Measurements from ENCODE around the gene ITGA8. TPM values are rescaled to one million over a fixed set of nuclear protein-coding genes. Genes with fewer than 3 reads are reported as not detected.
"Not testable (repeated sequence)": the region's sequence is repeated elsewhere in the genome, so short reads cannot be mapped to it uniquely, and the experiment has no call there.

The ITGA8 gene
- total RNA-seq, 1 donor from 2014 or later = under 0.01 TPM

DNA sequence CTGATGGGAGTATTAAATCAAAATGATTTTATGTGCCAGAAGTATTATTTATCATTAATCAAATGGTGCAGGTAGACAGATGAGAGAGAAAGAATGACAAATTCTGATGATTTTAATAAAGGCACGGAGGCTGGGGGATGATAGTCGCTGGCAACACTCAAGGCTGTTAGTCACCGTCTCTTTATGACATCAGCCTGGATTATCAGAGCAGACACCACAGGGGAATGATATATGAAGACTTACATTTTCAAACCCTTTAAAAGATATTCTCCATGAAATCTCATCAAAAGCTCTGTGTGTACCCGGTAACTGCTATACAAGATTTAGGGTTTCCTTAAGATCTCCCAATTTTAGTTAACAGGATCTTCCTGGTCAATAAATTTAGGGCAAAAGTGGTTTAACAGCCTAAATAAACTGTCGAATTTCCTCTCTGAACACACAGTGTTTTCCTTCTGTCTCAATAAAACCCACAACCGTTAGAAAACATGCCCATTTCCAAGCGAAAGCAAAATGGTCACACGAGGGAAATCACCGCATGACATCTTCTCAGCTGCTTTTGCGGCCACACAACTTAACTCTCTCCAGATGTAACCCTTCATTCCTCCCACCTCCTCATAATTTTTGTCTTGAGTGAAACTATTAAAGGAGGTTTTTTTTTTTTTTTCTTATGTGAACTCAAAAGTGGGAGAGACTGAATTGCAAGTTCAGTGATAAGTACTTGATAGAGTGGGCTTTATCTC, 215.5 kb downstream of the ITGA8 start:
- DNase-seq (ENCODE audit: low read depth, low spot score) = no peak

DNA sequence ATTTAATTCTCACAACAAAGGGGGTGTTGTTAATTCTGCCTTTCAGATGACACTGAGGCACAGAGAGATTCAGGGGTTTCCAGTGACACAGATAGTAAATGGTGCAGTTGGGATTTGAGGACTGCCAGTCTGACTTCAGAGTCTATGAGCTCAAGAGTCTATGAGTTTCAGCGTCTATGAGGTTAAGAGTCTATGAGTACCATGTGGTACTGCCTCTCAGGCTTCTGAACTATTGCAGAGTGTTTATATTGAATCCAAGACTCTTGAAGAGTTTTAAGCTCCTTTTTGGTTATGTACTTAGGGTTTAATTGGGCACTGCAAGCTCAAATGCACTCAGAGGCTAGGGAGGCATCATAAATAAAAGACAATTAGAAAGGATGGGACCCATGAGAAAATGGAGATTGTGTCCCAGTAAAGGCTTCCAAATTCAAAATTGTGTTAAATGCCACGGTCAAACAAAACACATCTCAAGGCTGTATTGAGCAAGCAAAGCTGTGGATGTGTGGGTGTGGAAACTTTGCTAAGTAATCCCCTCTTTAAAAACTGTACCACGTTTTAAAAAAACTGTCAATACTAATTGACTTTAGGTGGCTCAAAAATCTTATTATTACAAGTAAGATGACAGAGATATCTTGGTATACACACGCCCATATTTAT, 224.7 kb downstream of the ITGA8 start:
- DNase-seq (ENCODE audit: low read depth, low spot score) = no peak

DNA sequence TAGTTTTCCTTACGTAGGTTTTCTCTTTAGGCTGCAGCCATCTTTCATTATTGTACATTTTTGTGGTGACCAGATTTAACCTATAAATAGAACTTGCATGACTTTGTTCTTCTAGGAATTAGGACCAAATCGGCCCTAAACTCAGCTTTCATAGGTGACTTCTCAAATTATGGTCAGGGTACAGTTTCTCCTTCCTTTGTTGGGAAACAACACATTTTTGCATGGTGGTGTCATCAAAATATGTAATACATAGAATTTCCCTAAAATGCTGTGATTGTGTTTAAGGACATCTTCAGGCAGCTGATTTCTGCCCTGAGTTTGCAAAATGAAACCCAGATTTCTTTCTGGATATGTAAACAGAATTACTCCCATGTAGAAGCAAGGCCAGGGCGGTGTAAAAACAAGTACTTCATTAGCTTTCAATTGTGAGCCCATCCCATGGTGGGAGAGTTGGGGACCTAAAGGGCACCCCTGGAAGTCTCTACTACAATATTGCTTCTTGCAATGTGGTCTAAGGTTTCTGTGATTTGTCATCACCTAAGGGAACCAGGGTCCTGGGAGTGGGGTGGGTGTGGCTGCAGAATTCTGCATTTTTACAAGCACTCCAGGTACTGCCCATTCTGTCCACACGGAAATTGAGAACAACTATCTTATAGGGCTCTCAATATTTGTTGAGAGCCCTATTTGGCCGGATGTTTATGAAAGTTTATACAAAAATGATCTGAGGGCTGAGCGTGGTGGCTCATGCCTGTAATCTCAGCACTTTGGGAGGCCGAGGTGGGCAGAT, 227.7 kb downstream of the ITGA8 start:
- no peak for DNase-seq (ENCODE audit: low read depth, low spot score)

DNA sequence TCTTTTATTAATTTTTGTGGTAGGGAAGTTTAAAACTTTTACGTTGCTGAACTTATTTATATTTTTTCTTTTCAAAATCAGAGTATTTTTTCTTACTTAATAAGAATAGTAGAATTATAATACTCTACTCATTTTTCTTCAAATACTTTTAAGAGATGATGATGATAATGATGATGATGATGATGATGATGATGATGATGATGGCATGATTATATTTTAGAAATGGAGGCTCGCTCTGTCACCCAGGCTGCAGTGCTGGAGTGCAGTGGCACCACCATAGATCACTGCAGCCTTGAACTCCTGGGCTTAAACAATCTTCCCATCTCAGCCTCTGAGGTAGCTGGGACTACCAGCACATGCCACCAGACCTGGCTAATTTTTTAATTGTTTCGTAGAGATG, 230.3 kb downstream of the ITGA8 start:
- DNase-seq (ENCODE audit: low read depth, low spot score) = no peak

DNA sequence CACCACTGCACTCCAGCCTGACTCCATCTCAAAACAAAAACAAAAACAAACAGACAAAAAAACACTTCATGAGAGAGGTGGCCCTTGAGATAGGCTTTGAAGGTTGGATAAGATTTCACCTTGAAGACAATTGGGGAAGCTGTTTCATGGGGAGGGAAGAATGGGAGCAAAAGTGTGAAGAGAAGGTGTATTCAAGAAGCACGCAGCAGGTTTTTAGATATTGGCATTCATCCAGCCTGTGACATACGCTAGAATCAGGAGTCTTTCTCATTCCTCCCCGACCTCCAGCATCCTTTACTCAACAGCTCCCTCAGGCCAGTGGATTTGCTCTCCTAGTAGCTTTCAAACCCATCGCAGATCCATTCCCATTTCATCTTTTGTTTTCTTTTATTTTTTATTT, 232.3 kb downstream of the ITGA8 start:
- DNase-seq (ENCODE audit: low read depth, low spot score) = no peak

DNA sequence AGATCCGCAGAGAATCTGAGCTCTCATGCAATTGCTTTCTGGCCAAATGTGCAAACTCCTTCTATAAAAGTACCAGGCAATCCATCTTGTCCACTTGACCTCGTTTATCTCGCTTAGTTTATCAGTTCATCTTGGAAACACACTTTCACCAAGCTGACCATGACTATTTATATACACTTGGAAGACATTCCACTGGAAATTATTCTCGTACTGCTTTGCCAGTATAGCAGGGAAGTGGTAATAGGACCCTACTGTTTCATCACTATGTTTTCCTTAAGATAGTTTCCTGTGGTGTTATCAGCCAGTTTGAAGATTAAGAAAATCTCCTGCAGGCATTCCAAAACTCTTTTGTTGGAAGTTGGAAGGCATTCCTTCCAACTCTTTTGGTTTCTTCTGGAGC, 233.3 kb downstream of the ITGA8 start:
- no peak for DNase-seq (ENCODE audit: low read depth, low spot score)

DNA sequence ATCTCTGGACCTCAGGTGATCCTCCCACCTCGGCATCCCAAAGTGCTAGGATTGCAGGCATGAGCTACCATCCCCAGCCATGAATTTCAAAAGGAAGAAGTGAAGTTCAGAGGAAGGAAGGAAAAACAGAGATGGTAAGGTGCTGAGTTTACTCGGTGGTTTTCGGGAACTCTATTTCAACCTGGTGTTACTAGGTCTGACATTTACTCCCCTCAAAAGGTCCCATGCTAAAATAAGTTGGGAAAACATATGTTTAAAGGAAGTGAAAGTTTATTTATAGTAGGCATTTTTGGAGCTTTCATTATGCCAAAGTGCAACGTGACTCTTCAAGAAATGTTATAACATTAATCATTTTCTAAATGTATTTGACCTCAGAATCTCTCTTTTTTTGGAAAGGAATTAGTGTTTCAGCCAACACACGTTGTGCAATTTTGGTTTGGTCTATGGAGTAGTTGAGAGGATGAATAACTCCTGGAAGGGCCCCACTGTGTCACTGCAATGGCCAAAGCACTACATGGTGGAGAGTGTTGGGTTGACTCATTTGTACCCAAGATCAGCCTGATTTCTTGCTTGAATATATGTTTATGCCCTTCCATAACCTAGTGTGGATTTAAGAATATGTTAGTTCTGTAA, 233.9 kb downstream of the ITGA8 start:
- DNase-seq (ENCODE audit: low read depth, low spot score) = no peak

DNA sequence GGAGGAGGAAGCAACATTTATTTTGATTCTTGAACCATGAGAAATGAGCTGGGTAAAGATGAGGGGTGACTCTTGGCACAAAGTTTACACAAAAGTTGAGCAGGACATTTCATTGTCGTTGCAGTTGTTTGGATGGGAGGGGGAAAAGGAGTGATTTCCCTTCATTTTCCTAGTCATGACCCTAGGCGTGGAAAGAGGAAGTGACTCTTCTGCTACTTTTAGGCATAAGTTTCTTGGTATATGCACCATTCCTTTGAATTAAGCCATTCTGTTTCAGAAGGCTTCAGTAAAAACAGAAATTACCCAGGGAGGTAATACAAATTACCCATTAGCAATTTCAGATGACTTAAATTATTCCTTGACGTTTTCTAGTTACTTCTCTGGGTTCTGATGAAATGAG, 234.7 kb downstream of the ITGA8 start:
- no peak for DNase-seq (ENCODE audit: low read depth, low spot score)

DNA sequence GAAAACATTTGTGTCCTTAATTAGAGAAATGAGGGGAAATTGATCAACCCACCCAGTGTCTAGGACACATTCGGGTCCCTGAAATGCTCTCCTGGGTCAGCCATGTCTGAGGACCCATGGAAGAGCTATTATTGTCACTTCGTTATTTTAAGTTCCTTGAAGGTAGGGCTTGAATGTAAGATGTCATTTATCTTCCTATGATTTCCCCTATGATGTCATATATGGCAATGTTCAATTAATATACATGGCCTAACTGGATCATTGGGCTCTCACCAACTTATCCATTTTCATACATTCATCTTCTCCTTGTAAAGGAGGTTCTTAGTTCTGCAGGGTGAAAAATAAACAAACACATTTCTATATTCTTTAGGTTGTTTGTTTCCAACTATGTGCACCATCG, 235.6 kb downstream of the ITGA8 start:
- DNase-seq (ENCODE audit: low read depth, low spot score) = no peak

DNA sequence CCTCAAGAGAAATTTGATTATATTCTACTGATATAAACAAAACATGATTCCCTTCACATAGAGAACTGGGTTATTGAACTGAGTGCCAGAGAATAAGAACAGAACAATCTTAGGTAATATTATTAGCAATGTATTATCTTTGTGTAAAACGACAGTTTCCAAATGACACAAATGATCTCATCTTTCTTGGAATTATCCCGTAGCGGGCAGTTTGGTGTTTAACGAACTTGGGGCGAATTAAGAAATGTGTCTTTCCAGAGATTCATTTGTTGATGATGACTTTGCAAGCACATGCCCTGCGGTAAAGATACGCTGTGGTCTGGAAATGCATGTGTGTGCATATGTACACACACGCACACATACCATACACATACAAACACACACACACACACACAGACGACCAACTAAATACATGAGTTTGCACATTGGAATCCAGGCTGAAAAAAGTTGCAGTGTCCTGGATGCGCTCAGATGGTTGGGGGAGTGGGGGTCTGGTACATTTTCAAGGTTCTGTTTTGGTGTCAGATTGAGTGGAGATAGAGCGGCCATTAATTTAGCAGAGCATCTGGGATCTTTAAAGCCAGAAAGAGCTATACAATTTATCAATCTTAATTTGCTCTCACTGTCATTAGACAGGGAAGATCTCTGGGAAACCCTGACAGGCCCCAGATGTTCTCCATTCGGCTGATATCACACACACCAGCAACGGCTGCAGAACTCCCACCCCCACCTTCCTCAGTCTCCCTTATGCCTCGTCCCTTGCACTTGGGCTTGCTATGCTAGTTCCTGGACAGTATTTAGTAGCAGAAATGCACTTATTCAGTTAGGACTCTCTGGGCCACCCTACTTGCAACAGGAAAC, 236.3 kb downstream of the ITGA8 start:
- no peak for DNase-seq (ENCODE audit: low read depth, low spot score)

DNA sequence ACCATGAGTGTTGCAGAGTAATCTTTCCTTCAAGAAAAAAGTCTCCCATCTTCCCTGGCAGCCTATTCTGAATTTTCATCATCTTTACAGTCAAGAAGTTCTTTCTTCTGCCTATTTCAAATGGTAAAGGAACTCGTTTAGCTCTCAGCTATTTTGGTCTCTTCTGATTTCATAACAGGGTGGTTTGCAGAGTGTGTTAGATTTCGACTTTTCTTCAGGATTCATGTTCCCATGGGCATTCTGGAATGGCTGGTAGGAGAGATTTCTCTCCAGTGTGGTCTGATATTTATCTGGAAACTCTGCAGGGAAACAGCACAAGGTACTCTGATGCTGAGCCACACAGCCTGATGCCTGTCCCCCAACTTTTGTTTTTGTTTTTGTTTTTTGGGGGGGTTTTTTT, 237.6 kb downstream of the ITGA8 start:
- no peak for DNase-seq (ENCODE audit: low read depth, low spot score)

DNA sequence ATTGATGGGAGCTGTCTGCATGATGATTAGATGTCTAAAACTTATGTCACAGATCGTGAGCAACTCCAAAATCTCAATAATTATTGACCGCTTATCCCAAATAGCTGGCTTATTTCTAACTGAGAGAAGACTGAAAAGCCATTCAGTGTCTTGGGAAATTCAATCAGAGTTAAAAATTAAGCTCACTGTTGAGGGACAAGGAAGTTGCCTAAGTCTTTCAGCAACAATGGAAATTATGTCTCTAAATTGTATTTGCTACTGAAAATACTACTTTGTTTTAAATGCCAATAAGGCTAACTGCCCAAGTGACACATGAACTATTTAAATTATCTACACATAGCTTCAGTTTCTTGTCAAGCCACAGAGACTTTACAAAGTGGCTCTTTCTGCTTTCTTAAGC, 240.8 kb downstream of the ITGA8 start:
- DNase-seq (ENCODE audit: low read depth, low spot score) = no peak

DNA sequence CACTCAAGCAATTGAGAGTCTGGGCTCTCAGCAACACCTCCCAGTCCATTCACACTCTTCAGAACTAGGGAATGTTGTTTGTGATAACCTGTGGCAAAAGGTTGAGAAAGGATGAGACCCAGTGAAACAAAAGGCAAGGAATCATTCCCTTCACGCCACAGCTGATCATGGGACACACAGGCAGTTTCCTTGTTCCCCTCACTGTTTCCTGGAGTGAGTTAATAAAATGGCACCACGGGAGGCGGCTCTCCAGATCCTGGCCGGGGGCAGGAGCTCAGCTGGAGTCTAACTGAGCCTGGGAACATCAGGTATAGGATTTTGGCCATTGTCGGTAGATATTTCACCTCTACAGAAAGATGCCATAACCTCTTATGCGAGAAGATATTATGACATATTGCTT, 241.3 kb downstream of the ITGA8 start:
- no peak for DNase-seq (ENCODE audit: low read depth, low spot score)

DNA sequence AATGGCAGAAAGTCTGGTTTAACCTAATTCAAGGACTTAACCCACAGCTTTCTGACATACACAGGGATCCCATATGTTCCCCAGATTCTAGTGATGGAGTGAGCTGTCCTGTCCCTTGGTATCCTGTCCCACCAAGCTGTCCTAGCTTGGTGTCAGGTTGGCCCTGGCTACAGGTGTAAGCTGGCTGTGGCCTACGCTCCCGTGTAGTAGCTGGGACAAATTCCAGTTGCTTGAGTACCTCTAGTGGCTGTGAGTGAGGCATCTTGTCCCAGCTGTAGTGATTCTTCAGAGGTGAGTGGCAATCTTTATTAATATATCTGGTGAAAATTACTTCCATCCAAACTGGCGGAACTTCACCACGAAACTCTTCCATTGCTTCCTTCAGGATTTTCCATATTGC, 243.4 kb downstream of the ITGA8 start:
- DNase-seq (ENCODE audit: low read depth, low spot score) = no peak

DNA sequence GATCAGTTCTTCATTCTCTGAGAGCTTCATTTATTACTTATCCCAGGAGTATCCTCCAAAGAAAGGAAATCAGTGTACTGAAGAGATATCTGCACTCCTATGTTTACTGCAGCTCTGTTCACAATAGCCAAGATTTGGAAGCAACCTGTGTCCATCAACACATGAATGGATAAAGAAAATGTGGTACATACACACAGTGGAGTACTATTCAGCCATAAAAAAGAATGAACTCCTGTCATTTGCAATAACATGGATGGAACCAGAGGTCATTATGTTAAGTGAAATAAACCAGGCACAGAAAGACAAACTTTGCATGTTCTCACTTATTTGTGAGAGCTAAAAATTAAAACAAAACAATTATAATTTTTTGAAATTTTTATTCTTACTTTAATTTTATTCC, 244.3 kb downstream of the ITGA8 start:
- DNase-seq (ENCODE audit: low read depth, low spot score) = not testable (repeated sequence)

DNA sequence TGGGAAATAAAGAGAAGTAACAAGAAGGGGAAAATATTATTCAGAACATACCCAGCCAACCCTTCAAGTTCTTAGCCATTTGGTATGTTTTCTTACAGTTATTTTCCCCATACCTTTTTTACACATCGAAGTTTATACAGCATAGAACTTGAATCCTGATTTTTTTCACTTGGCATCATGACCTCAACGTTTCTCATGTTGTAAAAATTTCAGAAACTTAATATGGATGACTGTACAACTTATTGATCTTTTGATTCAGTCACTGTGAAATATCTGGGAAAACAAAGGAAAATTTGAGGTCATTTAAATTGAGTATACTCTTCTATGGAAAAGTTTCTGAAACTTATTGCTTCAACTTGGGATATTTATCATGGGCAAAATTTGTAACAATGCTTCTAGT, 245.1 kb downstream of the ITGA8 start:
- DNase-seq (ENCODE audit: low read depth, low spot score) = no peak

DNA sequence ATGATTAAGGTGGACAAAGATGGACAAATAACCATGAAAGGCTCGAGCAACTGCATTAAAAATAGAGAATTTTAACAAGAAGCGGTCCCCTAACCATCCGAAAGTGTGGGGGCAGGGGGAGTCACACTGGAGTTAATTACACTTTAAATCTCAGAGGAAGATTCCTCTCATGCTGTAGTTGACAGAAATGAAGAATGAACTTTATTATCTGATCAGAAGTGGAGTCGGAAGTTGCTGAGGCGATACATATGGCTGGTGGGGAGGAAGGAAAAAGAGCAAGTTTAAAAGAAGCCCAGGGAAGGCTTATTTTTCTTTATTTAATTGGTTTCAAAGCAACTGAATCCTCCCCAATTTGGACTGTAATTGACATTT, 246.3 kb downstream of the ITGA8 start:
- DNase-seq (ENCODE audit: low read depth, low spot score) = no peak

DNA sequence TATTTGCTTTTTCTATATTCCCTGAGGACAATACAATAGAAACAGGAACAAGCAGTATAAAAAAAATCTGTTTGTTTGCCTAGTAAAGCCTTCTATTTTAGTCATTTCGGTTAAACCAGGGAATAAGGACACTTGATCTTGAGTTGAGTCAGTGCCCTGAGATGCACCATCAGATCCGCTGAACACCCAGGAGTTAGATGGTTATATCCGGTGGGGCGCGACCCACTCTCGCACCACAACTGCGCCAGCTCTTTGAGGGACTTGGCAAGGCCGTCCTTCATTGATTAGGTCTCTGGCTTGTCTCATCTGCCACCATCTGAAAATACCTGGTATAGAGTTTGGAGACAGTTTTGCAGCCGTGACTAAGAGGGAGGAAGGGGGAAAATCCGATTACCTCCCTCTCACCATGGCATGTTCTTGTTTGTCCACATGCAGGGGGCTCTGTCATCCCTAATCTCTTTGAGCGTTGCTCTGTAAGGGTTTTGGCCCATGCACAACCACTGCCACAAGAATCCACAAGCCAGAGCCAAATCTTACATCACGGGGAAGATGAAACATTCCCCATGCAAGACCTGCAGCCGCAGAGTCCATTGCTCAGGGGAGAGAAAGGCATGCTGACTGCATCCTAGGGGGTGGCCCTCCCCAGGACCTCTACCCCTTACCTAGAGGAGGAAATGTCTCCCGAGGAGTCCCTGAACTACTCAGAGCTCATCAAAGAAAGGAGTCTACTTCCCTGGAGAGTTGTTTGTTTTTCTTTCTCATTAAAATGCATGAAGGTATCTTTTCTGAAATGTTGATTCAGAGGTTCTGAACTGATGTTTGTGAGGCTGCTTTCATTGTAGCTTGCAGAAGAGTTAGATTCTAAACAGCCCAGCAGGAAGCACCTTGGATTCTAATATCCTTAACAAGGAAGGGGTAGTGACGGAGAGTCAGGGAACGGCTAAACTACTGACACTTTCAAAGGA, 247.0 kb downstream of the ITGA8 start:
- DNase-seq (ENCODE audit: low read depth, low spot score) = no peak

DNA sequence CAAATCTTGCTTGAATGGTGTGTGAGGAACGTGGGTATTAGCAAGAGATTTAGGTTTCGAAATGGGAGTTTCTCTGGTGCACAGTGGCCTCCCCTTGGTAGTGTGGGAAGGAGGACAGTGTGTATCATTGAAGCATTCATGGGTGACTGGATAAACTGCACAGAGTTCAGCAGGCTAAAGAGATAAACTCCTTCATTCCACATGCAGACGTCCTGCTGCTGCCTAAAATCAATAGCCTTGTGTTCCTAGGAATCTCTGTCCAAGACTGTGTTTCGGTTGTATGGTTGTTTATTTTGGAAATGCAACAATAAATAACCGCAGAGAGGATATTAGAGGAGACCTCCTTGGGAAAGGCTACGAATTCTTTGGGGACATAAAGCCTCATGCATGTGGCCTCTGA, 247.7 kb downstream of the ITGA8 start:
- DNase-seq (ENCODE audit: low read depth, low spot score) = no peak

DNA sequence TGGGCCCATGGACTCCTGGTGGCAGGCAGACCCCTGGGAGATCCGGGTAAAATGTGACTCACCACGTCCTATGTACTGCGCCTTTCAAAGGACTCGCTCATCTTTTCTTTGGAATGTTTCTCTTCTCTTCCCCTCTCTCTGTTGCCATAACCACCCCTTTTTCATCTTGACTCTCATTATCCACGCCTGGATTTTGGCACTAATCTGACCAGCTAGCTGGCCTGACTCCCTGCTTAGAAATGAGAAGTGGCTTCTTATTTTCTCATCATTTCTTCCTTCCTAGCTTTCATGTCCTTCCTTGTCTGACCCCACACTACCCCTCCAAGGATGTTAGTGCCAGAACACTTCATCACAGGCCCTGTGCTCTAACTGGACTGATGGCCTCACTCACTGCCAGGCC, 250.6 kb downstream of the ITGA8 start:
- no peak for DNase-seq (ENCODE audit: low read depth, low spot score)
